ENCODE measurements around the gene SEPTIN8.
"Not testable (repeated sequence)": the region's sequence is repeated elsewhere in the genome, so short reads cannot be mapped to it uniquely, and the experiment has no call there.

The SEPTIN8 gene

GRCh38 chr5:132812781-132813598 is 36.0 kb upstream of the SEPTIN8 start, which contains the start of gene SOWAHA:
Gene SOWAHA, plus strand, starts transcription at chr5:132813302. Its CDS starts 320 bp downstream, at chr5:132813622.
- no peak for DNase-seq (ENCODE audit: low read depth)

DNA sequence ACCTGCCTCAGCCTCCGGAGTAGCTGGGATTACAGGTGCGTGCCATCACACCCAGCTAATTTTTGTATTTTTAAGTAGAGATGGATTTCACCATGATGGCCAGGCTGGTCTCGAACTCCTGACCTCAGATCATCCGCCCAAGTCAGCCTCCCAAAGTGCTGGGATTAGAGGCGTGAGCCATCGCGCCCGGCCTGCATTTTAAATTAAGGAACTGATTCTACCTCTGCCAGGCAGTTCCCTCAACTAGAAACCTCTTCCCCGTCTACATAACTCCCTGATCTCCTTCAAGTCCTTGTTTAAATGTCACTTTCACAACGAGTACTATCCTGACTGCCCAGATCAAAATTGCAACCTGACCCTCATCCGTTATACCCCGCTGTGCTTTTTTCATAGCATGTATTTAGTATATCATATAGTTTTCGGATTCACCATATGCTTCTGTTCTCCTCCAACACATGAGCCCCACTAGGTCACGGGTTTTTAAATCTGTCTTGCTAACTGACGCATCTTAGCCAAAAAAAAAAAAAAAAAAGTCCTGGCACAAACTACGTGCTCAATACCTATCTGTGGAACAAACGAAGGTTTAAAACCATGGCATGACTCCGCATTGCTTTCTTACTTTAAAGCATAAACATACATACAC is 35.2 kb upstream of the SEPTIN8 start:
- no peak for DNase-seq (ENCODE audit: low read depth)

GRCh38 chr5:132810605-132811004 is 33.6 kb upstream of the SEPTIN8 start:
- no peak for DNase-seq (ENCODE audit: low read depth)

- no peak for DNase-seq (ENCODE audit: low read depth)
These were observed 31.8 kb upstream of the SEPTIN8 start for GRCh38 chr5:132808866-132809265.

DNA sequence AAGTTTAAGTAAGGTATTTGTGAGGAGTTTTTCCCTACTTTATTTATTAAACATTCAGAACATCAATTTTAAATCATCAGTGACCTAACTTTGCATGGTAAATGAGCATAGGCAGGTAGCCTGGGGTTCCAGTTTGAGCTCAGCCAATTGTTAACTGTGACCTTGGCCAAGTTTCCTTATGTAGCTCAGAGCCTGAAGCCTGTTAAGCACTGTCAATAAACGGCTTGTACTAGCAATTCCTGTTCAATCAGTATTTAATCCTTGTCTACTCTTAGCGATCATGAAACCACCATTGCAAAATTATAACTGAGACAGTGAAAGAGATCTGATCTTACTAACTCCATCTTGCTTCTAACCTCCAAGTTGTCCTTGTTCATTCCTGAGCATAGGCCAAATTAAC is 31.4 kb upstream of the SEPTIN8 start:
- DNase-seq (ENCODE audit: low read depth): no peak

GRCh38 chr5:132807163-132807838 is 30.3 kb upstream of the SEPTIN8 start:
- no peak for DNase-seq (ENCODE audit: low read depth)

- not testable (repeated sequence) for DNase-seq (ENCODE audit: low read depth)
These were observed 29.7 kb upstream of the SEPTIN8 start for GRCh38 chr5:132806804-132807162.

DNA sequence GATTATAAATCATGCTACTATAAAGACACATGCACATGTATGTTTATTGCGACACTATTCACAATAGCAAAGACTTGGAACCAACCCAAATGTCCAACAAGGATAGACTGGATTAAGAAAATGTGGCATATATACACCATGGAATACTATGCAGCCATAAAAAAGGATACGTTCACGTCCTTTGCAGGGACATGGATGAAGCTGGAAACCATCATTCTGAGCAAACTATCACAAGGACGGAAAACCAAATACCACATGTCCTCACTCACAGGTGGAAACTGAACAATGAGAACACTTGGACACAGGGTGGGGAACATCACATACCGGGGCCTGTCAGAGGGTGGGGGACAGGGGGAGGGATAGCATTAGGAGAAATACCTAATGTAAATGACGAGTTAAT is 28.8 kb upstream of the SEPTIN8 start:
- DNase-seq (ENCODE audit: low read depth): not testable (repeated sequence)

DNA sequence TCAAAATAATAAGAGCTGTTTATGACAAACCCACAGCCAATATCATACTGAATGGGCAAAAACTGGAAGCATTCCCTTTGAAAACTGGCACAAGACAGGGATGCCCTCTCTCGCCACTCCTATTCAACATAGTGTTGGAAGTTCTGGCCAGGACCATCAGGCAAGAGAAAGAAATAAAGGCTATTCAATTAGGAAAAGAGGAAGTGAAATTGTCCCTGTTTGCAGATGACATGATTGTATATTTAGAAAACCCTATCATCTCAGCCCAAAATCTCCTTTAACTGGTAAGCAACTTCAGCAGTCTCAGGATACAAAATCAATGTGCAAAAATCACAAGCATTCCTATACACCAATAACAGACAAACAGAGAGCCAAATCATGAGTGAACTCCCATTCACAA is 27.2 kb upstream of the SEPTIN8 start:
- not testable (repeated sequence) for DNase-seq (ENCODE audit: low read depth)

DNA sequence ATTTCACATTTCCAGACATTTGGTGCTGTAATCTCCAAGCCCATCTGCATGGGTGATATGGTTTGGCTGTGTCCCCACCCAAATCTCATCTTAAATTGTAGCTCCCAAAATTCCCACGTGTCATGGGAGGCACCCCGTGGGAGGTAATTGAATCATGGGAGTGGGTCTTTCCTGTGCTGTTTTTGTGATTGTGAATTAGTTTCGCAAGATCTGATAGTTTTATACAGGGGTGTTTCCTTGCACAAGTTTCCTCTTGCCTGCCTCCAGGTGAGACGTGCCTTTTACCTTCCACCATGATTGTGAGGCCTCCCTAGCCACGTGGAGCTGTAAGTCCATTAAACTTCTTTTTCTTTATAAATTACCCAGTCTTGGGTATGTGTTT is 25.6 kb upstream of the SEPTIN8 start:
- not testable (repeated sequence) for DNase-seq (ENCODE audit: low read depth)

DNA sequence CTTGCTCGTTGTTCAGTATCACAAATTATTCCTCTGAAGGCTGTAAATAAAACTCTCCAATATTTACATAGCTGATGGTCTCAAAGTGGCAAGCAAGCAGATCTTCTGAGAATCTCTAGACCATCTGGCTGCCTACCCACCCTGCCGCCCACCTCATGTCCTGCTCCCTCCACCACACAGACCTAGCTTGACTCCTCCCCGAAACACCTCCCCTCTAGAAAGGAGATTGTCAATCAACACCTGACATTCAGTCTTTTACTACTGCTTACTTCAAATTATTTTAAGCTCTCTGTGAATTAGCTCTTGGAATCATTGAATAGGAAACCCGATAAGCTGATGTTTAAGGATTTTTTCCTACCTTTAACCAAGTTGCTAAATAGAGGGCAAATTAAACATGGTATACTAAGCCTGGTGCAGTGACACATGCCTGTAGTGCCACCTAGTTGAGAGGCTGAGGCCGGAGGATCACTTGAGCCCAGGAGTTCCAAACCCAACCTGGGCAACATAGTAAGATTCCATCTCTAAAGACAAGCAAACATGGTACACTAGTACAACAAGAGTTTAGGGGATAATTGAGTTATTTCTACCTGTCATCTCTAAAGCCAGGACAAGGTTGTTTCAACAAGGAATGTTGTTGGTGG is 25.1 kb upstream of the SEPTIN8 start:
- DNase-seq (ENCODE audit: low read depth): no peak

GRCh38 chr5:132800545-132800944 is 23.5 kb upstream of the SEPTIN8 start:
- no peak for DNase-seq (ENCODE audit: low read depth)

DNA sequence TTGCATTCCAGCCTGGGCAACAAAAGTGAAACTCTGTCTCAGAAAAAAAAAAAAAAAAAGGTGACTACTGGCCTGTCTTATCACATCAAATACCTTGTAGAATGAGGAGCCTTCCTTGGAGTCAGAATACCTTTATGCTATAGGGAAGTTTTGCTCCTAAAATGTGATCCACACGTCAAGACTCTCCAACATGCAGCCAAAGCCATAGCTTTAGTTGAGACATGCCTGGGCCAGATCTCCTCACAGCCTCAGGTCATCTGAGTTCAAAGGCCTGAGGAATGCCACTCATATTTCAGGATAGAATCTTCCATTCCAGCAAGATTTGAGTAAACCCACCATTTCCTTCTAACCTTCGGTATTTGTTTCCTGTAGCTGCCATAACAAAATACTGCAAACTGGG is 22.4 kb upstream of the SEPTIN8 start:
- DNase-seq (ENCODE audit: low read depth): no peak

- no peak for DNase-seq (ENCODE audit: low read depth)
These were observed 20.6 kb upstream of the SEPTIN8 start for GRCh38 chr5:132797651-132798050.

DNA sequence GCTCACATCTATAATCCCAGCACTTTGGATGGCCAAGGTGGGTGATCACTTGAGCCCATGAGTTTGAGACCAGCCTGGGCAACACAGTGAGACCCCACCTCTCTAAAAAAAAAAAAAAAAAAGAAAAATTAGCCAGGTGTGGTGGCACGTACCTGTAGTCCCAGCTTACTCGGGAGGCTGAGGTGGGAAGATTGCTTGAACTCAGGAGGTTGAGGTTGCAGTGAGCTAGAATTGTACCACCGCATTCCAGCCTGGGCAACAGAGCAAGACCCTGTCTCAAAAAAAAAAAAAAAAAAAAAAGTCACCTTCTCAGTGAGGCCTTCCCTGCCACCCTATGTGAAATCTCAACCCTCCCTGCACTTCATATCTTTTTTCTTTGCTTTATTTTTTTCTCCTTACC is 14.0 kb upstream of the SEPTIN8 start:
- no peak for DNase-seq (ENCODE audit: low read depth)

GRCh38 chr5:132790201-132790865 is 13.3 kb upstream of the SEPTIN8 start:
- no peak for DNase-seq (ENCODE audit: low read depth)

- DNase-seq (ENCODE audit: low read depth): no peak
These were observed 12.2 kb upstream of the SEPTIN8 start for GRCh38 chr5:132788990-132789886.

DNA sequence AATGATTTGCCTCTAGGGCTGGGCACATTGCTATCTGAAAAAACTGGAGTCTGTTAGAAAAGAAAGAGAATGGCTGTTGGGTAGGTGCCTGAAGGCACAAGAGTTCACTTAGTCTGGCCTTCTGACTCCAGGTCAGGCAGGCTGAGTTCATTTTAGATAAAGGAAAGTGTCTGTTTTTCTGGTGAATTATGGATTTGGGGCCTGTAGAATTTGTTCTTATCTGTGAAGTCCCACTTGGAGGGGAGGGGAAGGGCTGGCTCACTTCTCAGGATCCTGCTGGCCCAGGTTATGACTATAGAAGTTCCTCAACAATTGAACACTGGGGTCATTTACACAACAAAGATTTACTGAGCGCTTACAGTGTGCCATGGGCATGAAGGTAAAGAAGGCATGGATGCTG is 11.5 kb upstream of the SEPTIN8 start:
- no peak for DNase-seq (ENCODE audit: low read depth)

GRCh38 chr5:132787076-132787475 is 10.0 kb upstream of the SEPTIN8 start:
- peak; percentile 39 for DNase-seq (ENCODE audit: low read depth)

DNA sequence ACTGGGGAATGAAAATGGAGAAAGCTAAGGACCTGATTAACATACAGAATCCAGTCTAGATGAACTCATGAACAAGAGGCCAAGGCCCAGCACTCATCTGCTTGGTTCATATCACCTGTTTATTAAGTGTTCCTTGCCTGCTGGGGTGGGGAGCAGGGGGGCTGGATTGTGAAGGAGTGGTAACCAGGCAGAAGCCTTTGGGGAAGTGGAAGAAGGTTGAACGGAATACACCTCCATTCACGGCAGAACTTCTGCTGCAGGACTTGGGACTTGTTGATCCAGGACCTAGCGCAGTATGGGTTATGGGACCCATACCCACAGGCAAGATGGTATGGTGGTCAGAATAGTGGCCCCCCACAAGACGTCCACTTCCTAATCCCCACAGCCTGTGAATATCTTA is 8.8 kb upstream of the SEPTIN8 start:
- DNase-seq (ENCODE audit: low read depth): no peak

DNA sequence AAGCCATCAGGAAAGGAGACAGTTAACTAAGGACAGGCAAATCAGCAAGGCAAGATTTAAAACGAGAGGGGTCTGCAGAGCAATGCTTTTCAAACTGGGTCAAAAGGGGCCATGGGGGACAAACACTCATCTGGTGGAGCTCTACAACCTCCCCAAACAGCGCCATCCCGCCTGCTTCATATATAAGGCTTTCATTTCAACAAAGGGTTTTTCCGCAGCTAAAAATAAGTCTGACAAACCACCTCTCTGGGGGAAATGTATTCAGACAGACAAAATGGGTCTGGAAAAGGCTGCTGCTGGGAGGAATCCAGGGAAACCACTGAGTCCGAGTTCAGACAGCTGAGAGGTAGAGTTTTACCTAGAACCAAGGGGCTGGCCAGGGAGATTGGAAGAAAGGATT is 8.3 kb upstream of the SEPTIN8 start:
- no peak for DNase-seq (ENCODE audit: low read depth)
